Ureter (tissue), 1 donor: ENCODE measurements around the gene CELA3B. TPM values are rescaled to one million over a fixed set of nuclear protein-coding genes. Genes with fewer than 3 reads are reported as not detected.
"Not testable (repeated sequence)": the region's sequence is repeated elsewhere in the genome, so short reads cannot be mapped to it uniquely, and the experiment has no call there.

ENCODE experiments used
- DNase-seq: peaks from one replicate; pipeline ENCODE4 v3.0.0-alpha.2; 2020; ENCODE audit warnings: low spot score
- total RNA-seq: library from RNA; stranded (reverse); gene quantifications from one replicate; pipeline ENCODE4 v1.2.4, GENCODE V29; 2023
- donor health status: DM: yes; HTN: yes; CAD: no.

Gene CELA3B
- not detected for total RNA-seq

- not testable (repeated sequence) for DNase-seq
Observed at GRCh38 chr1:21976703-21977239, at the start of gene CELA3B. Gene CELA3B, plus strand, starts transcription at chr1:21977022. Its CDS starts 18 bp downstream, at chr1:21977040.

- no peak for DNase-seq
Observed at GRCh38 chr1:21927533-21928237, 49.1 kb upstream of the CELA3B start.

- no peak for DNase-seq
Observed at GRCh38 chr1:21930080-21930571, 46.7 kb upstream of the CELA3B start.

GRCh38 chr1:21930629-21931170 lies 46.1 kb upstream of the CELA3B start:
- no peak for DNase-seq

- DNase-seq: no peak
Observed at GRCh38 chr1:21931171-21932093, 45.4 kb upstream of the CELA3B start.

- DNase-seq: no peak
Observed at GRCh38 chr1:21932127-21932526, 44.7 kb upstream of the CELA3B start.

GRCh38 chr1:21933397-21934248 lies 43.2 kb upstream of the CELA3B start:
- peak; percentile 83 for DNase-seq

- DNase-seq: no peak
Observed at GRCh38 chr1:21935393-21935804, 41.4 kb upstream of the CELA3B start.

- no peak for DNase-seq
Observed at GRCh38 chr1:21935891-21936365, 40.9 kb upstream of the CELA3B start.

- no peak for DNase-seq
Observed at GRCh38 chr1:21936366-21937031, 40.3 kb upstream of the CELA3B start.

GRCh38 chr1:21937034-21937371 lies 39.8 kb upstream of the CELA3B start, which contains the start of gene HSPG2:
Gene HSPG2, minus strand, starts transcription at chr1:21937310. Its CDS starts 93 bp downstream, at chr1:21937217.
- no peak for DNase-seq

- DNase-seq: peak; percentile 82
Observed at GRCh38 chr1:21937372-21938121, 39.3 kb upstream of the CELA3B start.

- DNase-seq: no peak
Observed at GRCh38 chr1:21938732-21939538, 37.9 kb upstream of the CELA3B start.

- peak; percentile 85 for DNase-seq
Observed at GRCh38 chr1:21939650-21940374, 37.0 kb upstream of the CELA3B start.

GRCh38 chr1:21940492-21940891 lies 36.3 kb upstream of the CELA3B start:
- DNase-seq: no peak

- DNase-seq: no peak
Observed at GRCh38 chr1:21941370-21941769, 35.5 kb upstream of the CELA3B start.

- DNase-seq: no peak
Observed at GRCh38 chr1:21942464-21942863, 34.4 kb upstream of the CELA3B start.
